Measurements from ENCODE around the gene CA14.

Gene CA14

GRCh38 chr1:150280138-150280707 lies 22.6 kb downstream of the CA14 start:
- no peak for TF ChIP-seq CTCF (IDR thresholded peaks at IDR 0.05; ENCODE audit: control extremely low read depth, extremely low read depth, low read depth, missing control alignments)
- DNase-seq (ENCODE audit: extremely low spot score) = no peak

GRCh38 chr1:150281221-150281757 lies 23.7 kb downstream of the CA14 start:
- TF ChIP-seq CTCF (IDR thresholded peaks at IDR 0.05; ENCODE audit: control extremely low read depth, extremely low read depth, low read depth, missing control alignments) = peak; percentile 45
- ChIA-PET POLR2A (no interaction called here), CTCF (interaction anchor here (0.6 to 4.5 kb wide), 11 partner anchors 10 to 714 kb away, joined by 3 to 72 read pairs (median 4); partner anchors contain the start of genes APH1A, C1orf54 and CA14)
- peak; percentile 45 for DNase-seq (ENCODE audit: extremely low spot score)

More at GRCh38 chr1:150280138-150280707, 22.6 kb downstream of the CA14 start:
- ChIA-PET CTCF (interaction anchor here (0.9 to 4.5 kb wide), 8 partner anchors 9 to 715 kb away, joined by 3 to 72 read pairs (median 4); partner anchors contain the start of genes APH1A, C1orf54 and CA14), POLR2A (no interaction called here)

GRCh38 chr1:150281758-150282557 lies 24.4 kb downstream of the CA14 start, which contains the start of gene CIART:
CIART (plus strand) TSS chr1:150282554; CDS start chr1:150283268, 714 bp downstream.
- no peak for TF ChIP-seq CTCF (IDR thresholded peaks at IDR 0.05; ENCODE audit: control extremely low read depth, extremely low read depth, low read depth, missing control alignments)
- ChIA-PET POLR2A (no interaction called here), CTCF (interaction anchor here (0.6 to 4.5 kb wide), 11 partner anchors 9 to 379 kb away, joined by 3 to 72 read pairs (median 4); partner anchors contain the start of genes APH1A, C1orf54 and CA14)
- DNase-seq (ENCODE audit: extremely low spot score) = peak; percentile 80

- ChIA-PET POLR2A (no interaction called here), CTCF (interaction anchor here (0.7 to 1.1 kb wide), 2 partner anchors 14 to 27 kb away, joined by 3 to 6 read pairs; no protein-coding TSS in a partner anchor)
- DNase-seq (ENCODE audit: extremely low spot score) = no peak
- TF ChIP-seq CTCF (IDR thresholded peaks at IDR 0.05; ENCODE audit: control extremely low read depth, extremely low read depth, low read depth, missing control alignments) = no peak
Measured at GRCh38 chr1:150282558-150282958, 25.0 kb downstream of the CA14 start.

- ChIA-PET POLR2A (no interaction called here), CTCF (interaction anchor here (1.1 kb wide), 1 partner anchor 28 kb away, joined by 6 read pairs; no protein-coding TSS in a partner anchor)
- TF ChIP-seq CTCF (IDR thresholded peaks at IDR 0.05; ENCODE audit: control extremely low read depth, extremely low read depth, low read depth, missing control alignments) = no peak
- no peak for DNase-seq (ENCODE audit: extremely low spot score)
Measured at GRCh38 chr1:150283260-150283659, 25.7 kb downstream of the CA14 start.

GRCh38 chr1:150288382-150288781 lies 30.8 kb downstream of the CA14 start:
- POLR2A ChIA-PET = no interaction called here

More at GRCh38 chr1:150288382-150288781, 30.8 kb downstream of the CA14 start:
- no peak for DNase-seq (ENCODE audit: extremely low spot score)
- CTCF ChIA-PET = interaction anchor here (1.1 to 4.4 kb wide), 2 partner anchors 16 to 32 kb away, joined by 5 to 16 read pairs; partner anchors contain the start of gene C1orf54
- no peak for TF ChIP-seq CTCF (IDR thresholded peaks at IDR 0.05; ENCODE audit: control extremely low read depth, extremely low read depth, low read depth, missing control alignments)
